Gastroesophageal sphincter (tissue), 4 donors: ENCODE measurements around the gene COL19A1. TPM values are rescaled to one million over a fixed set of nuclear protein-coding genes. Genes with fewer than 3 reads are reported as not detected.

Experiments
- ATAC-seq: fragments of 150-250 bp; one replicate; pipeline ENCODE4 v1.9.1; 2016; ENCODE audit warnings: mild to moderate bottlenecking, moderate library complexity
- H3K27ac ChIP-seq, 4 donors: fragments of 200-600 bp; sonication (generic) in 3 of 4; 1 replicate in 3 of 4; 2 replicates in 1 of 4; pipeline ENCODE4 v1.5.1; 2016 to 2019
- H3K27me3 ChIP-seq: fragments of 200-600 bp; sonication (generic); one replicate; pipeline ENCODE4 v1.5.1; 2019
- H3K36me3 ChIP-seq, 2 donors: fragments of 200-600 bp; sonication (generic); one replicate each; pipeline ENCODE4 v1.5.1; 2019; ENCODE audit warnings: control low read depth in 1 of 2
- H3K4me1 ChIP-seq, 3 donors: fragments of 200-600 bp; sonication (generic); 1 replicate in 2 of 3; 2 replicates in 1 of 3; pipeline ENCODE4 v1.5.1; 2016 to 2019; ENCODE audit warnings: control low read depth in 2 of 3
- H3K4me3 ChIP-seq, 2 donors: fragments of 200-600 bp; sonication (generic); one replicate each; pipeline ENCODE4 v1.5.1; 2019; ENCODE audit warnings: mild to moderate bottlenecking in 1 of 2, moderate library complexity in 1 of 2
- H3K9me3 ChIP-seq, 3 donors: fragments of 200-600 bp; sonication (generic); one replicate each; pipeline ENCODE4 v1.5.1; 2017 to 2019; ENCODE audit warnings: control low read depth in 2 of 3
- EP300 ChIP-seq: sonication (generic); formaldehyde crosslinking; IDR thresholded peaks from one replicate; pipeline ENCODE4 v1.6.1; 2017; ENCODE audit warnings: antibody characterized with exemption, mild to moderate bottlenecking
- POLR2A ChIP-seq, 2 donors: fragments of 450-650 bp; IDR thresholded peaks; one replicate each; pipeline ENCODE4 v1.6.1; 2017; ENCODE audit warnings: antibody characterized with exemption in 2 of 2, mild to moderate bottlenecking in 2 of 2, moderate library complexity in 1 of 2
- POLR2AphosphoS5 ChIP-seq: sonication (generic); formaldehyde crosslinking; IDR thresholded peaks from one replicate; pipeline ENCODE4 v1.6.1; 2017; ENCODE audit warnings: antibody characterized with exemption
- WGBS, 2 donors: methylation state at CpG; one replicate each; pipeline ENCODE4 v1.1.5; 2018; ENCODE audit warnings: low coverage in 1 of 2; 5-methylcytosine and 5-hydroxymethylcytosine counted together
- total RNA-seq, 4 donors: library from RNA; depleted of rRNA; stranded (reverse); fragments of >200 nt; gene quantifications; one replicate each; pipeline ENCODE4 v1.1.0, GENCODE V29; 2016
- TF ChIP-seq, protein P1 (sequence below), 4 experiments: fragments of 200-600 bp in 2 of 4; fragments of 450-650 bp in 2 of 4; sonication (generic) in 1 of 4; IDR thresholded peaks; one replicate each; pipeline ENCODE4 v1.5.1; 2017 to 2019; ENCODE audit warnings: antibody characterized with exemption in 4 of 4, mild to moderate bottlenecking in 2 of 4, moderate library complexity in 2 of 4

Gene COL19A1
- total RNA-seq, 4 donors from 2014 or later: 3.7 to 15.6 (median 6.5) TPM

DNA sequence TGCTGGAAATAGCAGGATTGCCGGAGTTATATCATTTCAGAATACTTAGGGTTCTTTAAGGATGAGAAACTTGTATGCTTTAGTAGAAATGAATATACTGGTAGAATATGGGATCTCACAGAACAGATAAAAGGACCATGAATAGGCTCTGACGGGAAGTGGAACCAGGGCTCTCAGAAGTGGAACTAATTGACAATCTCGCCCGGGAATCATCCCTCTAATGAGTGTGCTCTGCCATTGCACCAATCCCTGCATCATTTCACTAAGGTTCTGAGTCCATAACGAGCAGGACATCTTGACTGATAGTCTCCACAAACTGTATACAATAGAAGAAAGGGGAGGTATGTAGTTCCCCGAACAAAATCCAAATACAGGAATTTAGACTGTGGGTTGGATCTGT lies 286.4 kb downstream of the COL19A1 start:
- H3K27me3 ChIP-seq: no peaks in the 10 kb centered on the region
- H3K9me3 ChIP-seq: no peaks in the 10 kb centered on the region
- ATAC-seq: no peak
- no peaks in the 10 kb centered on the region for H3K36me3 ChIP-seq
- TF ChIP-seq POLR2AphosphoS5 (no peak), EP300 (no peak), POLR2A (IDR thresholded peaks at IDR 0.05) (no peak)
- TF ChIP-seq, protein P1, sequence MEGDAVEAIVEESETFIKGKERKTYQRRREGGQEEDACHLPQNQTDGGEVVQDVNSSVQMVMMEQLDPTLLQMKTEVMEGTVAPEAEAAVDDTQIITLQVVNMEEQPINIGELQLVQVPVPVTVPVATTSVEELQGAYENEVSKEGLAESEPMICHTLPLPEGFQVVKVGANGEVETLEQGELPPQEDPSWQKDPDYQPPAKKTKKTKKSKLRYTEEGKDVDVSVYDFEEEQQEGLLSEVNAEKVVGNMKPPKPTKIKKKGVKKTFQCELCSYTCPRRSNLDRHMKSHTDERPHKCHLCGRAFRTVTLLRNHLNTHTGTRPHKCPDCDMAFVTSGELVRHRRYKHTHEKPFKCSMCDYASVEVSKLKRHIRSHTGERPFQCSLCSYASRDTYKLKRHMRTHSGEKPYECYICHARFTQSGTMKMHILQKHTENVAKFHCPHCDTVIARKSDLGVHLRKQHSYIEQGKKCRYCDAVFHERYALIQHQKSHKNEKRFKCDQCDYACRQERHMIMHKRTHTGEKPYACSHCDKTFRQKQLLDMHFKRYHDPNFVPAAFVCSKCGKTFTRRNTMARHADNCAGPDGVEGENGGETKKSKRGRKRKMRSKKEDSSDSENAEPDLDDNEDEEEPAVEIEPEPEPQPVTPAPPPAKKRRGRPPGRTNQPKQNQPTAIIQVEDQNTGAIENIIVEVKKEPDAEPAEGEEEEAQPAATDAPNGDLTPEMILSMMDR (IDR thresholded peaks at IDR 0.05): no peak
- no peak overlapping the region for H3K27ac ChIP-seq
- WGBS, 2 donors: 70 to 74% methylated on average over 5 to 6 of the region's 6 CpGs
- no peaks in the 10 kb centered on the region for H3K4me1 ChIP-seq
- H3K4me3 ChIP-seq: no peak overlapping the region

DNA sequence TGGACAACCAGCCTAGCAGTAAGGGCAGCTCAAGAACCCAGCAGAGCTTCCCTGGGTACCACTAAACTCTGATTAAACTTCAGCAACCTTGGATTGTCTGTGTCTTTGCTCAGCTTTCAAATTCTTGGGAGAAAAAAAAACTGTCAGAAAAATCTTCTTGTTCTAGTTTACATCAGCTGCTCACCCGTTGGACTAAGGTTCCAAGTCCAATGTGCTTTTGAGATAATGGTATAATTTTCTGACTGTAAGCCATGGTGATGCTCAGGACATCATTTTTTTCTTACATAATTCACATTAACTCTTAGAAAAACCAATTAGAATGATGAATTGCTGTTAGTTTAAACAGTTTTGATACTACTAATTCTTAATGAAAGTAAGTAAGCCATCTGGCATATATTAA lies 290.7 kb downstream of the COL19A1 start:
- Histone ChIP-seq H3K27ac (no peak overlapping the region), H3K9me3 (no peaks in the 10 kb centered on the region), H3K4me1 (no peaks in the 10 kb centered on the region), H3K4me3 (no peak overlapping the region), H3K27me3 (no peaks in the 10 kb centered on the region), H3K36me3 (no peaks in the 10 kb centered on the region)
- 25 to 50% methylated on average over 1 of the region's 1 CpG for WGBS, 2 donors
- no peak for ATAC-seq
- TF ChIP-seq EP300 (no peak), POLR2AphosphoS5 (no peak), POLR2A (IDR thresholded peaks at IDR 0.05) (no peak)
- TF ChIP-seq, protein P1 (IDR thresholded peaks at IDR 0.05): no peak

DNA sequence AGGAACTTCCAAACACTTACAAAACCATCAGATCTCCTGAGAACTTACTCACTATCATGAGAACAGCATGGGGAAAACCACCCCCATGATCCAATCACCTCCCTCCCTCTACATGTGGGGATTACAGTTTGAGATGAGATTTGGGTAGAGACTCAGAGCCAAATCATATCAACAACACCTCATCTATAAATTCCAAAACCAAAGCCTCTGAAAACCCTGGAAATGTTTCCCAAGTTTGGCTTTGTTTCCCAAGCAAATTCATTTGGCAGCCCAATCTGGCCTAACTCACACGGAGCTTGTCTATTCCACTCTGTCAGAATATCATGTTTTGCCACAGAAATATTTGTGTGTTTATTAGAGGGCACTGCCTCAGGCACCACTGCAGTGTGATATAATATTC lies 293.9 kb downstream of the COL19A1 start:
- no peaks in the 10 kb centered on the region for H3K27me3 ChIP-seq
- no peak overlapping the region for H3K4me3 ChIP-seq
- TF ChIP-seq, protein P1 (IDR thresholded peaks at IDR 0.05): no peak
- TF ChIP-seq POLR2AphosphoS5 (no peak), POLR2A (IDR thresholded peaks at IDR 0.05) (no peak), EP300 (no peak)
- H3K36me3 ChIP-seq: no peaks in the 10 kb centered on the region
- ATAC-seq: no peak
- no peak overlapping the region for H3K27ac ChIP-seq
- no peaks in the 10 kb centered on the region for H3K4me1 ChIP-seq
- no peaks in the 10 kb centered on the region for H3K9me3 ChIP-seq
- 10 to 13% methylated on average over 1 of the region's 1 CpG for WGBS, 2 donors

DNA sequence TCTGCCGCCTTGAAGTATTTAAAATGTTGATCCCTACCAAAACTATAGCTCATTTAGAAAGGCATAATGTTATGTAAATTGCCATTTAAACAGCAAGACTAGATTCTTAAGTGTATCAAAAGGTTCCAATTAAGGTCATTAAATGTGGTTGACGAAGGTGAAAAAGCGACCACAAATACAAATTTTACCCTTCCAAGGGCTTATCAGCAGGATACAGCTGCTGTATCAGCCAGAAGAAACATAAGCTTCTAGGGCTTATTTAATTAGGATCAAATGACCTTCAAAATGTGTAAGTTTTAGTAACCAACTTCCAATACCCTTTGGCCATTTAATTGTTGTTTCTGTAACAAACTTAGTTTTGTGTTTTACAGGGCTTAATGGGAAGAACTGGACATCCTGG lies 296.6 kb downstream of the COL19A1 start:
- Histone ChIP-seq H3K9me3 (no peaks in the 10 kb centered on the region), H3K36me3 (no peaks in the 10 kb centered on the region), H3K4me3 (no peak overlapping the region), H3K4me1 (no peaks in the 10 kb centered on the region), H3K27ac (no peak overlapping the region), H3K27me3 (no peaks in the 10 kb centered on the region)
- WGBS, 2 donors: 85 to 94% methylated on average over 3 of the region's 3 CpGs
- ATAC-seq: no peak
- TF ChIP-seq EP300 (no peak), POLR2AphosphoS5 (no peak), POLR2A (IDR thresholded peaks at IDR 0.05) (no peak)
- TF ChIP-seq, protein P1 (IDR thresholded peaks at IDR 0.05): no peak

DNA sequence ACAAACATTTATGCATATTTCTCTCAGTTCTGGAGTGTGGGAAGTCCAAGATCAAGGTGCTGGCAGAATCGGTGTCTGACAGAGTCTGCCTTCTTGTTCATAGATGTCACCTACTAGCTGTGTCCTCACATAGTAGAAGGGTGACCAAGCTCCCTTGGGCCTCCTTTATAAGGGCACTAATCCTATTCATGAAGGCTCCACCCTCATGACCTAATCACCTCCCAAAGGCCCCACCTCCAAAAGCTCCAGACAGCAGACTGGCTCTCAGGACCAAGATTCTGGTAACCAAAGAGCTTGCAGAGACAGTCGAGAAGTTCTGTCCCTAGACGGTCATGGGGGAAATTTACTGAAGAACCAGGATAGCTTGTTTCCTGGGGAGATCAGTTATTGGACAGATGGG lies 297.4 kb downstream of the COL19A1 start:
- no peak overlapping the region for H3K4me3 ChIP-seq
- no peak overlapping the region for H3K27ac ChIP-seq
- no peaks in the 10 kb centered on the region for H3K27me3 ChIP-seq
- H3K4me1 ChIP-seq: no peaks in the 10 kb centered on the region
- TF ChIP-seq EP300 (no peak), POLR2AphosphoS5 (no peak), POLR2A (IDR thresholded peaks at IDR 0.05) (no peak)
- 100% methylated on average over 1 to 2 of the region's 3 CpGs for WGBS, 2 donors
- ATAC-seq: no peak
- no peaks in the 10 kb centered on the region for H3K9me3 ChIP-seq
- no peaks in the 10 kb centered on the region for H3K36me3 ChIP-seq
